Rectal smooth muscle tissue (tissue), 1 donor: ENCODE data around the gene DYSF.
A peak's percentile ranks its signal among the peaks of the same experiment; 100 is the strongest.

Source experiments
- H3K27ac ChIP-seq: one replicate; pipeline ENCODE4 v1.7.0; 2013; ENCODE audit warnings: low read depth, low read length, inconsistent platforms
- H3K27me3 ChIP-seq: one replicate; pipeline ENCODE4 v1.7.0; 2013; ENCODE audit warnings: low read length; ENCODE audit not compliant: control insufficient read depth, insufficient read depth
- H3K36me3 ChIP-seq: one replicate; pipeline ENCODE4 v1.7.0; 2013; ENCODE audit warnings: low read length; ENCODE audit not compliant: control insufficient read depth, insufficient read depth
- H3K4me1 ChIP-seq: one replicate; pipeline ENCODE4 v1.7.0; 2013; ENCODE audit warnings: low read length; ENCODE audit not compliant: control insufficient read depth, insufficient read depth
- H3K4me3 ChIP-seq: one replicate; pipeline ENCODE4 v1.7.0; 2013; ENCODE audit warnings: low read length
- H3K9ac ChIP-seq: one replicate; pipeline ENCODE4 v1.7.0; 2013; ENCODE audit warnings: low read length

Gene DYSF

GRCh38 chr2:71716697-71717624 lies 263.6 kb downstream of the DYSF start:
- H3K4me1 ChIP-seq = peaks cover 11% of the 10 kb centered on the region
- H3K9ac ChIP-seq = no peak overlapping the region
- H3K27me3 ChIP-seq = no peaks in the 10 kb centered on the region
- H3K27ac ChIP-seq = no peak overlapping the region
- no peak overlapping the region for H3K4me3 ChIP-seq
- no peaks in the 10 kb centered on the region for H3K36me3 ChIP-seq

GRCh38 chr2:71718686-71719085 lies 265.3 kb downstream of the DYSF start:
- H3K9ac ChIP-seq = no peak overlapping the region

GRCh38 chr2:71719520-71720282 lies 266.3 kb downstream of the DYSF start:
- Histone ChIP-seq H3K27ac (no peak overlapping the region), H3K27me3 (no peaks in the 10 kb centered on the region), H3K9ac (no peak overlapping the region), H3K4me1 (peaks cover 11% of the 10 kb centered on the region), H3K4me3 (no peak overlapping the region), H3K36me3 (no peaks in the 10 kb centered on the region)

More at GRCh38 chr2:71718686-71719085, 265.3 kb downstream of the DYSF start:
- Histone ChIP-seq H3K27ac (no peak overlapping the region), H3K4me1 (peaks cover 11% of the 10 kb centered on the region), H3K27me3 (no peaks in the 10 kb centered on the region), H3K36me3 (no peaks in the 10 kb centered on the region), H3K4me3 (no peak overlapping the region)

- Histone ChIP-seq H3K27me3 (no peaks in the 10 kb centered on the region), H3K4me3 (no peak overlapping the region), H3K9ac (no peak overlapping the region), H3K36me3 (no peaks in the 10 kb centered on the region), H3K27ac (no peak overlapping the region), H3K4me1 (peaks cover 11% of the 10 kb centered on the region)
Measured at GRCh38 chr2:71720283-71720560, 266.9 kb downstream of the DYSF start.

- H3K4me1 ChIP-seq = peaks cover 11% of the 10 kb centered on the region
- H3K27me3 ChIP-seq = no peaks in the 10 kb centered on the region
- peak overlapping the region; percentile 63 for H3K27ac ChIP-seq
- no peak overlapping the region for H3K9ac ChIP-seq
- no peak overlapping the region for H3K4me3 ChIP-seq
- no peaks in the 10 kb centered on the region for H3K36me3 ChIP-seq
Measured at GRCh38 chr2:71720596-71721361, 267.4 kb downstream of the DYSF start.

- peak overlapping the region; percentile 63 for H3K27ac ChIP-seq
- no peak overlapping the region for H3K4me3 ChIP-seq
- no peaks in the 10 kb centered on the region for H3K36me3 ChIP-seq
- no peak overlapping the region for H3K9ac ChIP-seq
- no peaks in the 10 kb centered on the region for H3K27me3 ChIP-seq
- peaks cover 11% of the 10 kb centered on the region for H3K4me1 ChIP-seq
Measured at GRCh38 chr2:71721362-71721665, 268.0 kb downstream of the DYSF start.

- Histone ChIP-seq H3K27ac (no peak overlapping the region), H3K4me3 (no peak overlapping the region), H3K4me1 (peaks cover 7% of the 10 kb centered on the region), H3K36me3 (no peaks in the 10 kb centered on the region), H3K9ac (no peak overlapping the region), H3K27me3 (no peaks in the 10 kb centered on the region)
Measured at GRCh38 chr2:71721669-71722068, 268.3 kb downstream of the DYSF start.

GRCh38 chr2:71722286-71722685 lies 268.9 kb downstream of the DYSF start:
- no peak overlapping the region for H3K27ac ChIP-seq
- H3K4me3 ChIP-seq = no peak overlapping the region
- no peaks in the 10 kb centered on the region for H3K27me3 ChIP-seq
- H3K36me3 ChIP-seq = no peaks in the 10 kb centered on the region
- H3K4me1 ChIP-seq = peaks cover 7% of the 10 kb centered on the region
- H3K9ac ChIP-seq = no peak overlapping the region

- Histone ChIP-seq H3K36me3 (no peaks in the 10 kb centered on the region), H3K4me3 (no peak overlapping the region), H3K27me3 (no peaks in the 10 kb centered on the region), H3K4me1 (peaks cover 7% of the 10 kb centered on the region), H3K27ac (no peak overlapping the region), H3K9ac (no peak overlapping the region)
Measured at GRCh38 chr2:71724793-71725192, 271.4 kb downstream of the DYSF start.

- Histone ChIP-seq H3K9ac (no peak overlapping the region), H3K36me3 (no peaks in the 10 kb centered on the region), H3K27ac (no peak overlapping the region), H3K4me3 (no peak overlapping the region), H3K27me3 (no peaks in the 10 kb centered on the region), H3K4me1 (peaks cover 6% of the 10 kb centered on the region)
Measured at GRCh38 chr2:71725836-71726235, 272.5 kb downstream of the DYSF start.

GRCh38 chr2:71727562-71727961 lies 274.2 kb downstream of the DYSF start:
- Histone ChIP-seq H3K36me3 (no peaks in the 10 kb centered on the region), H3K27me3 (no peaks in the 10 kb centered on the region), H3K4me1 (no peaks in the 10 kb centered on the region), H3K9ac (no peak overlapping the region), H3K27ac (no peak overlapping the region), H3K4me3 (no peak overlapping the region)

- Histone ChIP-seq H3K27ac (no peak overlapping the region), H3K9ac (no peak overlapping the region), H3K36me3 (no peaks in the 10 kb centered on the region)
Measured at GRCh38 chr2:71728036-71728435, 274.7 kb downstream of the DYSF start.

More at GRCh38 chr2:71728036-71728435, 274.7 kb downstream of the DYSF start:
- H3K4me3 ChIP-seq = no peak overlapping the region
- H3K27me3 ChIP-seq = no peaks in the 10 kb centered on the region
- H3K4me1 ChIP-seq = no peaks in the 10 kb centered on the region
